ENCODE measurements around the gene SUMF1.
A peak's percentile ranks its signal among the peaks of the same experiment; 100 is the strongest.

SUMF1 gene

GRCh38 chr3:4493014-4493940 lies 26.2 kb upstream of the SUMF1 start, which contains the start of gene ITPR1:
ITPR1 (plus strand) TSS chr3:4493348; CDS start chr3:4516492, 23,144 bp downstream.
- Mint-ChIP-seq H3K4me1 (peaks cover 29% of the 10 kb centered on the region), H3K4me3 (peak within 1 kb of the TSS; percentile 99), H3K36me3 (peaks cover 18% of the 10 kb centered on the region), H3K27ac (peak within 1 kb of the TSS; percentile 96), H3K27me3 (no peaks in the 10 kb centered on the region), H3K9me3 (no peaks in the 10 kb centered on the region)
- peak; percentile 94 to 96 for DNase-seq (ENCODE audit: low spot score in 2 of 2)
- peak; percentile 83 for ATAC-seq (ENCODE audit: low read depth)

GRCh38 chr3:4492208-4493013 lies 25.3 kb upstream of the SUMF1 start:
- H3K27me3 Mint-ChIP-seq, result no peaks in the 10 kb centered on the region
- ATAC-seq (ENCODE audit: low read depth) (peak; percentile 6), DNase-seq (ENCODE audit: low spot score in 2 of 2) (no peak)
- H3K9me3 Mint-ChIP-seq, result no peaks in the 10 kb centered on the region
- peak overlapping the region; percentile 99 for H3K4me3 Mint-ChIP-seq
- H3K4me1 Mint-ChIP-seq, result peaks cover 24% of the 10 kb centered on the region
- peaks cover 11% of the 10 kb centered on the region for H3K36me3 Mint-ChIP-seq
- H3K27ac Mint-ChIP-seq, result peak overlapping the region; percentile 96

DNA sequence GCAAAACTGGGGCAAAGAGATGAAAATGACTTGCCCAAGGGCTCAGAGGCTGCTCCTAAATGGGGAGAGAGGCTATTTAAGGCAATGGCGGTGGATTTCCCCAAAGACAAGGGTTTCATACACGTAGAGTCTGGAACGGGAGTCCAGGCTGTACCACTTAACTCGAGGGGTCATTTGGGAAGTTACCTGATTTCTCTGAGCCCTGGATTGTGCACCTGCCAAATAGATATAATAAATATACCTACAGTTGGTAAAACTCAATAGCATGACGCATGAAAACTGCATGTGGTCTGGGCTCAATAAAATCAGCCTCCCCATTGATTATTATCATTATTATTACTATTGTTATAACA lies 24.8 kb upstream of the SUMF1 start:
- no peaks in the 10 kb centered on the region for H3K9me3 Mint-ChIP-seq
- ATAC-seq (ENCODE audit: low read depth), result no peak
- H3K4me1 Mint-ChIP-seq, result peaks cover 24% of the 10 kb centered on the region
- H3K27ac Mint-ChIP-seq, result no peak overlapping the region
- DNase-seq (ENCODE audit: low spot score in 2 of 2), result no peak
- peaks cover 9% of the 10 kb centered on the region for H3K36me3 Mint-ChIP-seq
- peak overlapping the region; percentile 99 for H3K4me3 Mint-ChIP-seq
- no peaks in the 10 kb centered on the region for H3K27me3 Mint-ChIP-seq

- peaks cover 7% of the 10 kb centered on the region for H3K4me1 Mint-ChIP-seq
- no peak overlapping the region for H3K4me3 Mint-ChIP-seq
- peaks cover 2% of the 10 kb centered on the region for H3K36me3 Mint-ChIP-seq
- H3K27ac Mint-ChIP-seq, result no peak overlapping the region
- H3K9me3 Mint-ChIP-seq, result peaks cover 3% of the 10 kb centered on the region
- DNase-seq (ENCODE audit: low spot score in 2 of 2) (no peak), ATAC-seq (ENCODE audit: low read depth) (no peak)
- H3K27me3 Mint-ChIP-seq, result no peaks in the 10 kb centered on the region
Observed at GRCh38 chr3:4478261-4478660, 11.2 kb upstream of the SUMF1 start.

DNA sequence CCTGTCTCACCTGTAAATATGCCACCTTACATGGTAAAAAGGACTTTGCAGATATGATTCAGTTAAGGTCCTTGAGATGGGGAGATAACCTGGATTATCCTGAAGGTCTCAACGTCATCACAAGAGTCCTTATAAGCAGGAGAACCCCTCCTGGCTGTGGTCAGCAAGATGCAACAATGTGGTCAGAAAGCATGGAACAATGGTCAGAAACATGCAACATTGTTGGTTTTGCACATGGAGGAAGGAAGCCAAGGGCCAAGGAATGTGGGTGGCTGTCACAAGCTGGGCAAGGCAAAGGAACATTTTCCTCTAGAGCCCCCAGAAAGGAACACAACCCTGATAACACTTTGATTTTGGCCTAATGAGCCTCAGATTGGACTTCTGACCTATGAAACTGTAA lies 9.4 kb upstream of the SUMF1 start:
- Mint-ChIP-seq H3K4me1 (peaks cover 12% of the 10 kb centered on the region), H3K4me3 (no peak overlapping the region), H3K9me3 (peaks cover 3% of the 10 kb centered on the region), H3K27ac (no peak overlapping the region), H3K27me3 (no peaks in the 10 kb centered on the region), H3K36me3 (peaks cover 2% of the 10 kb centered on the region)
- DNase-seq (ENCODE audit: low spot score in 2 of 2), result no peak
- ATAC-seq (ENCODE audit: low read depth), result no peak

- Mint-ChIP-seq H3K27me3 (no peaks in the 10 kb centered on the region), H3K4me3 (no peak overlapping the region), H3K4me1 (peaks cover 12% of the 10 kb centered on the region), H3K9me3 (peaks cover 3% of the 10 kb centered on the region), H3K36me3 (peaks cover 2% of the 10 kb centered on the region), H3K27ac (no peak overlapping the region)
- ATAC-seq (ENCODE audit: low read depth), result no peak
- no peak for DNase-seq (ENCODE audit: low spot score in 2 of 2)
Observed at GRCh38 chr3:4475804-4476203, 8.7 kb upstream of the SUMF1 start.

- Mint-ChIP-seq H3K4me3 (peak overlapping the region; percentile 68), H3K9me3 (peaks cover 3% of the 10 kb centered on the region), H3K27me3 (no peaks in the 10 kb centered on the region), H3K36me3 (peaks cover 2% of the 10 kb centered on the region), H3K4me1 (peaks cover 12% of the 10 kb centered on the region), H3K27ac (peak overlapping the region; percentile 86)
- DNase-seq (ENCODE audit: low spot score in 2 of 2) (peak in 1 of 2 donors; percentile 11), ATAC-seq (ENCODE audit: low read depth) (peak; percentile 74)
Observed at GRCh38 chr3:4474683-4475490, 7.8 kb upstream of the SUMF1 start.

GRCh38 chr3:4472766-4473165 lies 5.7 kb upstream of the SUMF1 start:
- no peak for ATAC-seq (ENCODE audit: low read depth)
- Mint-ChIP-seq H3K36me3 (peaks cover 2% of the 10 kb centered on the region), H3K4me3 (no peak overlapping the region), H3K27me3 (no peaks in the 10 kb centered on the region), H3K4me1 (peaks cover 12% of the 10 kb centered on the region), H3K27ac (no peak overlapping the region), H3K9me3 (peaks cover 3% of the 10 kb centered on the region)
- DNase-seq (ENCODE audit: low spot score in 2 of 2), result no peak

GRCh38 chr3:4472312-4472711 lies 5.2 kb upstream of the SUMF1 start:
- DNase-seq (ENCODE audit: low spot score in 2 of 2) (no peak), ATAC-seq (ENCODE audit: low read depth) (no peak)
- H3K4me1 Mint-ChIP-seq, result peaks cover 12% of the 10 kb centered on the region

GRCh38 chr3:4471907-4472306 lies 4.8 kb upstream of the SUMF1 start:
- ATAC-seq (ENCODE audit: low read depth) (no peak), DNase-seq (ENCODE audit: low spot score in 2 of 2) (no peak)
- H3K27me3 Mint-ChIP-seq, result no peaks in the 10 kb centered on the region
- peaks cover 2% of the 10 kb centered on the region for H3K36me3 Mint-ChIP-seq
- peaks cover 12% of the 10 kb centered on the region for H3K4me1 Mint-ChIP-seq
- H3K9me3 Mint-ChIP-seq, result peaks cover 3% of the 10 kb centered on the region
- H3K4me3 Mint-ChIP-seq, result no peak overlapping the region
- H3K27ac Mint-ChIP-seq, result no peak overlapping the region

More at GRCh38 chr3:4472312-4472711, 5.2 kb upstream of the SUMF1 start:
- no peaks in the 10 kb centered on the region for H3K27me3 Mint-ChIP-seq
- peaks cover 3% of the 10 kb centered on the region for H3K9me3 Mint-ChIP-seq
- H3K4me3 Mint-ChIP-seq, result no peak overlapping the region
- peaks cover 2% of the 10 kb centered on the region for H3K36me3 Mint-ChIP-seq
- no peak overlapping the region for H3K27ac Mint-ChIP-seq

DNA sequence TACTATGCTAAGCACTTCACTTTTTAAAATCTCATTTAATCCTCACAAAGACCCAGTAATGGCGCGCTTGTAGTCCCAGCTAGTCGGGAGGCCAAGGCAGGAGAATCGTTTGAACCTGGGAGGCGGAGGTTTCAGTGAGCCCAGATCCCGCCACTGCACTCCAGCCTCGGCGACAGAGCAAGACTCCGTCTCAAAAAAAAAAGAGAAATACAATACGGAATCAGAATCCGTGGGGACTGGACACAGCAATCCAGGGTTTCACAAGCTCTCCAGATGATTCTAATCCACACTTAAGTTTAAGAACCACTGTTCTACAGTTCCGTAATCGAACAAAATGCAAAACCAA lies 426 bp upstream of the SUMF1 start:
- Mint-ChIP-seq H3K36me3 (no peaks in the 10 kb centered on the region), H3K4me3 (peak overlapping the region; percentile 92), H3K4me1 (peaks cover 10% of the 10 kb centered on the region), H3K27me3 (no peaks in the 10 kb centered on the region), H3K9me3 (no peaks in the 10 kb centered on the region), H3K27ac (peak overlapping the region; percentile 95)
- DNase-seq (ENCODE audit: low spot score in 2 of 2) (no peak), ATAC-seq (ENCODE audit: low read depth) (no peak)

GRCh38 chr3:4464576-4464975 lies 2.5 kb downstream of the SUMF1 start:
- Mint-ChIP-seq H3K4me1 (peaks cover 12% of the 10 kb centered on the region), H3K4me3 (no peak overlapping the region), H3K36me3 (no peaks in the 10 kb centered on the region), H3K27me3 (no peaks in the 10 kb centered on the region), H3K27ac (no peak overlapping the region), H3K9me3 (no peaks in the 10 kb centered on the region)
- DNase-seq (ENCODE audit: low spot score in 2 of 2), result no peak
- no peak for ATAC-seq (ENCODE audit: low read depth)

- DNase-seq (ENCODE audit: low spot score in 2 of 2) (no peak), ATAC-seq (ENCODE audit: low read depth) (no peak)
- H3K4me1 Mint-ChIP-seq, result peaks cover 13% of the 10 kb centered on the region
- no peak overlapping the region for H3K4me3 Mint-ChIP-seq
- no peaks in the 10 kb centered on the region for H3K27me3 Mint-ChIP-seq
- no peak overlapping the region for H3K27ac Mint-ChIP-seq
- no peaks in the 10 kb centered on the region for H3K36me3 Mint-ChIP-seq
- H3K9me3 Mint-ChIP-seq, result no peaks in the 10 kb centered on the region
Observed at GRCh38 chr3:4462369-4463040, 4.6 kb downstream of the SUMF1 start.

Measured in memory B cell (primary cell).